GM19328 (cell line): ENCODE measurements around the gene PLRG1.
A peak's percentile ranks its signal among the peaks of the same experiment; 100 is the strongest.
"Not testable (repeated sequence)": the region's sequence is repeated elsewhere in the genome, so short reads cannot be mapped to it uniquely, and the experiment has no call there.

Source experiments
- ATAC-seq: cut with Tn5 transposase; IDR thresholded peaks from one replicate; pipeline ENCODE4 v1.9.1; 2021; ENCODE audit warnings: mild to moderate bottlenecking, moderate library complexity; ENCODE audit not compliant: unreplicated experiment

PLRG1 gene

GRCh38 chr4:154549894-154550790 lies at the start of gene PLRG1:
Gene PLRG1, minus strand, starts transcription at chr4:154550400. Its CDS starts 92 bp downstream, at chr4:154550308.
- ATAC-seq, result peak; percentile 95

- ATAC-seq, result no peak
Measured at GRCh38 chr4:154597798-154598774, 47.9 kb upstream of the PLRG1 start.

- not testable (repeated sequence) for ATAC-seq
Measured at GRCh38 chr4:154597281-154597680, 47.1 kb upstream of the PLRG1 start.

- no peak for ATAC-seq
Measured at GRCh38 chr4:154595807-154596206, 45.6 kb upstream of the PLRG1 start.

GRCh38 chr4:154594343-154594742 lies 44.1 kb upstream of the PLRG1 start:
- ATAC-seq, result not testable (repeated sequence)

- ATAC-seq, result no peak
Measured at GRCh38 chr4:154593868-154594267, 43.7 kb upstream of the PLRG1 start.

GRCh38 chr4:154591890-154592289 lies 41.7 kb upstream of the PLRG1 start:
- ATAC-seq, result no peak

GRCh38 chr4:154590329-154591006 lies 40.3 kb upstream of the PLRG1 start, which contains the start of gene FGA:
Gene FGA, minus strand, starts transcription at chr4:154590742. Its CDS starts 55 bp downstream, at chr4:154590687.
- ATAC-seq, result no peak

- ATAC-seq, result no peak
Measured at GRCh38 chr4:154589296-154590197, 39.3 kb upstream of the PLRG1 start.

- no peak for ATAC-seq
Measured at GRCh38 chr4:154588198-154588597, 38.0 kb upstream of the PLRG1 start.

GRCh38 chr4:154586296-154587033 lies 36.3 kb upstream of the PLRG1 start:
- no peak for ATAC-seq

- no peak for ATAC-seq
Measured at GRCh38 chr4:154585369-154586018, 35.3 kb upstream of the PLRG1 start.

GRCh38 chr4:154584259-154584658 lies 34.1 kb upstream of the PLRG1 start:
- ATAC-seq, result no peak

- ATAC-seq, result no peak
Measured at GRCh38 chr4:154583677-154584076, 33.5 kb upstream of the PLRG1 start.

- no peak for ATAC-seq
Measured at GRCh38 chr4:154583230-154583629, 33.0 kb upstream of the PLRG1 start.

- no peak for ATAC-seq
Measured at GRCh38 chr4:154582723-154583122, 32.5 kb upstream of the PLRG1 start.

GRCh38 chr4:154579927-154580326 lies 29.7 kb upstream of the PLRG1 start:
- no peak for ATAC-seq

- ATAC-seq, result no peak
Measured at GRCh38 chr4:154578919-154579318, 28.7 kb upstream of the PLRG1 start.

- ATAC-seq, result no peak
Measured at GRCh38 chr4:154577324-154577723, 27.1 kb upstream of the PLRG1 start.
